ENCODE results near the gene ATP8A2. TPM values are rescaled to one million over a fixed set of nuclear protein-coding genes. Genes with fewer than 3 reads are reported as not detected.

The ATP8A2 gene
- total RNA-seq, 6 donors from 2014 or later = 0.55 to 1.5 (median 0.87) TPM

- TF ChIP-seq POLR2A (IDR thresholded peaks at IDR 0.05) (no peak), EP300 (IDR thresholded peaks at IDR 0.05) (no peak), CTCF (IDR thresholded peaks at IDR 0.05) (no peak), POLR2AphosphoS5 (IDR thresholded peaks at IDR 0.05) (no peak)
- Histone ChIP-seq H3K9me3 (no peaks in the 10 kb centered on the region), H3K27me3 (no peaks in the 10 kb centered on the region), H3K27ac (no peak overlapping the region), H3K4me3 (no peak overlapping the region), H3K4me1 (no peaks in the 10 kb centered on the region), H3K36me3 (no peaks in the 10 kb centered on the region)
- WGBS, 2 donors = 56 to 87% methylated on average over 3 of the region's 3 CpGs
- no peak for DNase-seq
- no peak for ATAC-seq (ENCODE audit: low FRiP score in 2 of 2)
These were observed 427.2 kb downstream of the ATP8A2 start for GRCh38 chr13:25798998-25799397.

DNA sequence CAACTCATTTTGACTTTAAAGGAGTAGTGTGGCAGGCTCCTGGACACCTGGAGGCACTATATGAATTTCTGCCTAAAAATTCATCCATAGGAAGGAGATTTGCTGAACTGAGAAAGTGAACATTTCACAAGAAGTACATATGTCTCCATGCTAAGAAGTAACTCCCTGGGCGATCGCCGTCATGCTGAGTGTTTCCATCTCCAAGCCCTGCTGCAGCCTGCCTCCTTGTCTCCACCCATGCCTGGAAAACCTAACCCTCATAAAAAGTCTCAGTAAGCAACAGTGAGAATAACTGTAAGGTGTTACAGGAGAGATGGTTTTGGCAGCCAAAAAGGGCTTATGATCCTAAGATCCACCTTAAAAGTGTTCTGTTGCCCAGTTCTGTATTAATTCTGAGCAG, 428.7 kb downstream of the ATP8A2 start:
- Histone ChIP-seq H3K4me1 (no peaks in the 10 kb centered on the region), H3K4me3 (no peak overlapping the region), H3K9me3 (no peaks in the 10 kb centered on the region), H3K27ac (no peak overlapping the region), H3K27me3 (no peaks in the 10 kb centered on the region), H3K36me3 (no peaks in the 10 kb centered on the region)
- TF ChIP-seq EP300 (IDR thresholded peaks at IDR 0.05) (no peak), CTCF (IDR thresholded peaks at IDR 0.05) (no peak)
- ATAC-seq (ENCODE audit: low FRiP score in 2 of 2) = no peak
- DNase-seq = no peak
- WGBS, 2 donors = 93 to 95% methylated on average over 3 of the region's 3 CpGs

DNA sequence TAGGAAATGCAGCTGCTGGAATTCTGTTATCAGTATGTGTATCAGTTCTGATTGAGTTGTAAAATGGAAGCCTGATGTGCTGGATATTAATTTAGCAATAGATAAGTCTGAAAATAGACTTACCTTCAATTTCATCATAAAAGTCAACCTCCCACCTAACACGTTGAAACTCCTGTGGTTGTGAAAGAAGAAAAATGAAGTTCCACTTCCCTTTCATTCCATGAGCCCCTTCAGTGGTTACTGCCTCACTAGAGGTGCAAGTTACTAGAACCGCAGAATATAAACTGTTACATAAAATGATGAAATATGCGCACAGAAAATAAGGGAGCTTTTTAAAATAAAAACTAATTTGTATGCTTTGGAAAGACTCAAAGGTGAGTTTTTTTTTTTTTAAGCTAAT, 430.8 kb downstream of the ATP8A2 start:
- Histone ChIP-seq H3K27ac (no peak overlapping the region), H3K9me3 (no peaks in the 10 kb centered on the region), H3K36me3 (no peaks in the 10 kb centered on the region), H3K27me3 (no peaks in the 10 kb centered on the region), H3K4me1 (no peaks in the 10 kb centered on the region), H3K4me3 (no peak overlapping the region)
- DNase-seq (no peak), ATAC-seq (ENCODE audit: low FRiP score in 2 of 2) (no peak)
- 53 to 55% methylated on average over 3 of the region's 3 CpGs for WGBS, 2 donors
- TF ChIP-seq POLR2AphosphoS5 (IDR thresholded peaks at IDR 0.05) (no peak), EP300 (IDR thresholded peaks at IDR 0.05) (no peak), CTCF (IDR thresholded peaks at IDR 0.05) (no peak), POLR2A (IDR thresholded peaks at IDR 0.05) (no peak)

DNA sequence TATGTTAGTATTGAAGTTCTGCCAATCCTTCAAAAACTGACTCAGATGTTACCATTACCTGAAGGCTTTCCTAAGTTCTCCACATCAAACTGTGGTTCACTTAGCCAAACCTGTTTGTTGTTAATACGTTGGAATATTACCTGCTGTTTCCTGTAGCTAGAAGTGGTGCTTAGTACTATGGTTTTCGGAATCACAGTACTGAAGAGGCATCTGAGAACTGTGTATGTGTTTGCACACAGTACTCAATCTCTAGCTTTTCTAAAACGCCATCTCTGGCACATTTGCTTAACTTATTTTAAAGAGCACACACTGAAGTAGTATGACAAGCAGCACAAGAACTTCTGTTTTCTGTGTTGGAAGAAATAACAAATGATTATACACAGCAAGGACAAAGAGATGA, 431.9 kb downstream of the ATP8A2 start:
- TF ChIP-seq EP300 (IDR thresholded peaks at IDR 0.05) = peak in 1 of 4 donors; percentile 37
- no peak for TF ChIP-seq CTCF (IDR thresholded peaks at IDR 0.05)
- Histone ChIP-seq H3K4me3 (no peak overlapping the region), H3K36me3 (no peaks in the 10 kb centered on the region), H3K27me3 (no peaks in the 10 kb centered on the region), H3K9me3 (no peaks in the 10 kb centered on the region), H3K27ac (no peak overlapping the region), H3K4me1 (no peaks in the 10 kb centered on the region)
- DNase-seq (no peak), ATAC-seq (ENCODE audit: low FRiP score in 2 of 2) (peak; percentile 26 to 83)
- 59 to 64% methylated on average over 3 of the region's 3 CpGs for WGBS, 2 donors

DNA sequence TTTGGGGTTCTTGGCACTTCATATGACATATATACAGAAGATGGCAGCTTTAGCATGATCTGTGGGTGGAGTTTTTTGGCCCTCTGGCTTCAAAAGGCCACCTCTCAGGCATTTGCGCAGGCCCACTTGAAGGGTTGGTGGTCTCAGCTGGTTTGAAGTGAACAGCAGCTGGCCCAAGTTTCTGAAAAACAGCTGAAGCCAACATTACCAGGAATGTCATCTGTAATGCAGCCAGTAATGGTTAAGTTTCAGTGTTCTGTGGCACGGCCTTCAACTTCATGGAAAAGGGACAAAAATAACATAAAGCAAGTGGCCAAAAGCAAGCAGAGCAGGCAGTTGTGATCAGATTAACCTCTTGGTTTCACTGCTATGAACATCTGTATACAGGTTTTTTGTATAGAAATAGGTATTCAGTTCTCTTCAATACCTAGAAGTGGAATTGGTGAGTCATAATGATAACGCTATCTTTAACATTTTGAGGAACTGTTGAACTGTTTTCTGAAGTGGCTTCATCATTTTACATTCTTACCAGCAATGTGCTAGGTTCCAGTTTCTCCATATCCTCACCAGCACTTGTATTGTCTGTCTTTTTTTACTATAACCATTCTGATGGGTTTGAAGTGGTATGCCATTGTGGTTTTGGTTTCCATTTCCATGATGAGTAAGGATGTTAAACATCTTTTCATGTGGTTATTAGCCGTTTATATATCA, 434.6 kb downstream of the ATP8A2 start:
- Histone ChIP-seq H3K27me3 (no peaks in the 10 kb centered on the region), H3K27ac (no peak overlapping the region), H3K4me3 (no peak overlapping the region), H3K4me1 (no peaks in the 10 kb centered on the region), H3K36me3 (no peaks in the 10 kb centered on the region), H3K9me3 (no peaks in the 10 kb centered on the region)
- 84% methylated on average over 4 of the region's 4 CpGs for WGBS, 2 donors
- no peak for TF ChIP-seq POLR2AphosphoS5 (IDR thresholded peaks at IDR 0.05)
- no peak for TF ChIP-seq EP300 (IDR thresholded peaks at IDR 0.05)
- TF ChIP-seq POLR2A (IDR thresholded peaks at IDR 0.05) = no peak
- no peak for TF ChIP-seq CTCF (IDR thresholded peaks at IDR 0.05)
- no peak for ATAC-seq (ENCODE audit: low FRiP score in 2 of 2)
- no peak for DNase-seq

All from upper lobe of left lung (tissue), 6 donors.